Activated naive CD8-positive, alpha-beta T cell treated with anti-CD3 and anti-CD28 coated beads, Interleukin-2, amount 50 U/mL, for 24 hours (primary cell): ENCODE results near the gene SPOP.
"Not testable (repeated sequence)": the region's sequence is repeated elsewhere in the genome, so short reads cannot be mapped to it uniquely, and the experiment has no call there.

ENCODE experiments used
- ATAC-seq: fragments of 150-1000 bp; cut with Tn5 transposase; one replicate; pipeline ENCODE4 v1.10.0; 2021
- DNase-seq: peaks from one replicate; pipeline ENCODE4 v3.0.0; 2021
- H3K27ac Mint-ChIP-seq: one replicate; pipeline ENCODE4 v1.8.0; 2021; ENCODE audit warnings: mild to moderate bottlenecking, mixed read lengths
- H3K27me3 Mint-ChIP-seq: one replicate; pipeline ENCODE4 v1.8.0; 2021; ENCODE audit warnings: mixed read lengths
- H3K36me3 Mint-ChIP-seq: one replicate; pipeline ENCODE4 v1.8.0; 2021; ENCODE audit warnings: low read depth, mixed read lengths
- H3K4me1 Mint-ChIP-seq: one replicate; pipeline ENCODE4 v1.8.0; 2021; ENCODE audit warnings: mixed read lengths
- H3K4me3 Mint-ChIP-seq: one replicate; pipeline ENCODE4 v1.8.0; 2021; ENCODE audit warnings: mild to moderate bottlenecking, moderate library complexity, mixed read lengths
- H3K9me3 Mint-ChIP-seq: one replicate; pipeline ENCODE4 v1.8.0; 2021; ENCODE audit warnings: mixed read lengths

The SPOP gene

DNA sequence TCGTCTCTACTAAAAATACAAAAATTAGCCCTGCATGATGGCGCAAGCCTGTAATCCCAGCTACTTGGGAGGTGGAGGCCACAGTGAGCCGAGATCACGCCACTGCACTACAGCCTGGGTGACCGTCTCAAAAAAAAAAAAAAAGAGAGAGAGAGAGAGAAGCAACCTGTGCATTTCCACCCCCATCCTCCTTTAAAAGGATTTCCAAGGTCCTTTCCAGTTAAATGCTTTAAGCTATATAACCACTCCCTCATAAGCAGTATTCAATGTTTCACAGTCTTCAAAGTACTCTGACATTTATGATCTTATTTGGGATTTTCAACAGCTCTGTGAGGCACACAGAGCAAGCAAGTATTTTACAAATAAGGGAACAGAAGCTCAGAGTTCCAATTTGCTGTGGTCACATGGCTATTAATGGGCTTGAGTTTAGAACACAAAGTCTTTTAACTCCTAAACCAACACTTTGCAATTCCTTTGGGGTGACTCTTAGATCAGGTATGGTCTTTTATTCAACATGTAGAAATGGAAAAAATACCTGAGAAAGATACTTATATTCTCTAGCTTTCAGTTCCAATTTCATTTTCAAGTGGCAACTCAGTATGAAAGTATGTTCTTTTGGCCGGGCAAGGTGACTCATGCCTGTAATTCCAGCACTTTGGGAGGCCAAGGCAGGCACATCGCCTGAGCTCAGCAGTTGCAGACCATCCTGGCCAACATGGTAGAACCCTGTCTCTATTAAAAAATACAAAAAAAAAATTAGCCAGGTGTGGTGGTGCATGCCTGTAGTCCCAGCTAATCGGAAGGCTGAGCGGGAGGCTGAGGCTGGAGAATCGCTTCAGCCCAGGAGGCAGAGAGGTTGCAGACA is 31.3 kb downstream of the SPOP start:
- Mint-ChIP-seq H3K4me1 (peaks cover 62% of the 10 kb centered on the region), H3K36me3 (no peaks in the 10 kb centered on the region)

DNA sequence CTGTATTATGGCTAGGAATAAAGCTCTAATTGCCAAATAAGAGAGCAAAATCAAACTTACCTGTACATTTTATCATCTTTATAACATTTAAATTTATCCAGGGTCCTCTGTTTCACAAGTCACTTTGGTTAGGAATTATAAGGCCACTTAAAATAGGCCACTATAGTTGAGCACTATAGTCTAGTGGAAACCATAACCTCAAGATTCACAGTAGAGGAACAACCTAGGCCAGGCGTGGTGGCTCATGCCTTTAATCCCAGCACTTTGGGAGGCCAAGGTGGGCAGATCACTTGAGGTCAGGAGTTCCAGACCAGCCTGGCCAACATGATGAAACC is 31.9 kb downstream of the SPOP start:
- DNase-seq, ATAC-seq, H3K36me3 Mint-ChIP-seq, H3K9me3 Mint-ChIP-seq, H3K27me3 Mint-ChIP-seq: not testable (repeated sequence)
- peaks cover 60% of the 10 kb centered on the region for H3K4me1 Mint-ChIP-seq
- peak overlapping the region; percentile 73 for H3K27ac Mint-ChIP-seq
- peak overlapping the region; percentile 52 for H3K4me3 Mint-ChIP-seq

More for the DNA sequence above, 31.3 kb downstream of the SPOP start:
- ATAC-seq, result peak; percentile 91
- H3K27me3 Mint-ChIP-seq, result no peaks in the 10 kb centered on the region
- peak; percentile 43 for DNase-seq
- peak overlapping the region; percentile 73 for H3K27ac Mint-ChIP-seq
- H3K9me3 Mint-ChIP-seq, result no peaks in the 10 kb centered on the region
- peak overlapping the region; percentile 52 for H3K4me3 Mint-ChIP-seq

DNA sequence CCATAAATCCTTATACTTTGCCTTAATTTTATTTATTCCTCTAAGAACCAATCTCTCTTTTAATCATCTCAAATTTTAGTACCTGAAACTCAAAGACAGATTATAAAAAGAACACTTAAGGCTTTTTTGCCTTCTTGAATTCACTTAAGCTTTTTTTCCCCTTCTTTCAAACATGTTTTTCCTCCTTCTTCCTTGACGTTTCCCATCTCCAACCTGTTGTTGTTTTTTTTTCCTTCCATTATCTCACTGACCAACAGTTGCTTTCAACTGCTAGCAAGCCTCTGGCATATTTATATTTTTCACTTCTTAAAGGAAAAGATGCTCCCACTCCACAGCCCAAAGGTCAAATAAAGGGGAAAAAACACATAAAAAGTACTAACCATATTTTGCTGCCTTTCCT is 32.2 kb downstream of the SPOP start:
- peaks cover 2% of the 10 kb centered on the region for H3K36me3 Mint-ChIP-seq
- H3K4me3 Mint-ChIP-seq, result peak overlapping the region; percentile 22
- ATAC-seq (no peak), DNase-seq (no peak)
- peaks cover 2% of the 10 kb centered on the region for H3K9me3 Mint-ChIP-seq
- peaks cover 58% of the 10 kb centered on the region for H3K4me1 Mint-ChIP-seq
- peak overlapping the region; percentile 73 for H3K27ac Mint-ChIP-seq
- H3K27me3 Mint-ChIP-seq, result no peaks in the 10 kb centered on the region

DNA sequence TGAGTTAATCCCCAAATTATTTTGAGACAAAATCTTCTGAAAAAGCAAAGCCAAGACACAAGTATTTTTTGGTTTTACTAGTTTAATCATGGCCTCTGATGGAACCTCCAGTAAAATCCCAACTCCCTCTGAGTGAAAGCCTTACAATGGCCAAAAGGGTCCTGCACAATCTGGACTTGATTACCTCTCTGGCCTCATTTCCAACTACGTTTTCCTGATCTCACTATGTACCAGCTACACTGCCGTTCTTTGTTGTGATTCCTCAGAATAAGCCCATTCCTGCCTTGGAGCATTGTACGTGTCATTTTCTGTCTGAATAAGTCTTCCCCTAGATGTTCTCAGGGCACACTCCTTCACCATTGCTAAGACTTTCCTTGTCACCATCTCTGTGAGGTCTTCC is 37.3 kb downstream of the SPOP start:
- no peak for ATAC-seq

DNA sequence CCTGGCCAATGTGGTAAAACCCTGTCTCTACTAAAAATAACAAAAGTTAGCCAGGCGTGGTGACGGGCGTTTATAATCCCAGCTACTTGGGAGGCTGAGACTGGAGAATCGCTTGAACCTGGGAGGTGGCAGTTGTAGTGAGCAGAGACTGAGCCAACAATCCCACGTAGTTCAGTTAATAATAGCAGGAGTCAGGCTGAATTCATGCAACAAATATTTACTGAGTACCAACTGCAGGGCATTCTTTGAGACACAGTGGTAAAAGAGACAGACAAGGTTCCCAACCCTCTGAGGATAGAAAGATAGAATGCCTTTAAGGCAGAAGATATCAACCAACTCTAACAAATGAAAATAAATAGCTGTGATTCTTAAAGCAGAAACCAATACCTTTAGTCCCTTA is 39.1 kb downstream of the SPOP start:
- ATAC-seq (no peak), DNase-seq (no peak)
- peaks cover 52% of the 10 kb centered on the region for H3K4me1 Mint-ChIP-seq
- no peak overlapping the region for H3K27ac Mint-ChIP-seq
- peaks cover 27% of the 10 kb centered on the region for H3K36me3 Mint-ChIP-seq
- peaks cover 4% of the 10 kb centered on the region for H3K9me3 Mint-ChIP-seq
- no peak overlapping the region for H3K4me3 Mint-ChIP-seq
- no peaks in the 10 kb centered on the region for H3K27me3 Mint-ChIP-seq

More for the DNA sequence above, 37.3 kb downstream of the SPOP start:
- H3K4me1 Mint-ChIP-seq, result peaks cover 56% of the 10 kb centered on the region
- peaks cover 4% of the 10 kb centered on the region for H3K9me3 Mint-ChIP-seq
- no peak overlapping the region for H3K27ac Mint-ChIP-seq
- no peak overlapping the region for H3K4me3 Mint-ChIP-seq
- no peak for DNase-seq
- H3K36me3 Mint-ChIP-seq, result peaks cover 22% of the 10 kb centered on the region
- H3K27me3 Mint-ChIP-seq, result no peaks in the 10 kb centered on the region

DNA sequence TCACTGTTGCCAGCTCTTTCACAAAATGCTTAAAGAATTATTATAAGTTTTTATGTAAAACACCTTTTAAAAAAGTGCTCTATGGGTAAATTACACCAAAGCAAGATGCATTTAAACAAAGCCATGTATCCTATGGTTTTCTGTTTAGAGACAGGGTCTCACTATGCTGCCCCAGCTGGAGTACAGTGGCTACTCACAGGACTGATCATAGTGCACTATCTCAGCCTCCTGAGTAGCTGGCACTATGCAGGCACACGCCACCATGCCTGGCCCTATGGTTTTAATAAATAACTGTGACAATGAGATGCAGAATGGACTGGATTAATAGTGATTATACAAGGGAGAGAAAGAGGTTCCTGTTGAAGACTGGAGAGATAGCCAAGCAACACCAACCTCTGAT is 40.2 kb downstream of the SPOP start:
- Mint-ChIP-seq H3K4me1 (peaks cover 46% of the 10 kb centered on the region), H3K4me3 (no peak overlapping the region), H3K36me3 (peaks cover 27% of the 10 kb centered on the region), H3K27me3 (no peaks in the 10 kb centered on the region), H3K9me3 (peaks cover 4% of the 10 kb centered on the region), H3K27ac (no peak overlapping the region)
- ATAC-seq (no peak), DNase-seq (no peak)

DNA sequence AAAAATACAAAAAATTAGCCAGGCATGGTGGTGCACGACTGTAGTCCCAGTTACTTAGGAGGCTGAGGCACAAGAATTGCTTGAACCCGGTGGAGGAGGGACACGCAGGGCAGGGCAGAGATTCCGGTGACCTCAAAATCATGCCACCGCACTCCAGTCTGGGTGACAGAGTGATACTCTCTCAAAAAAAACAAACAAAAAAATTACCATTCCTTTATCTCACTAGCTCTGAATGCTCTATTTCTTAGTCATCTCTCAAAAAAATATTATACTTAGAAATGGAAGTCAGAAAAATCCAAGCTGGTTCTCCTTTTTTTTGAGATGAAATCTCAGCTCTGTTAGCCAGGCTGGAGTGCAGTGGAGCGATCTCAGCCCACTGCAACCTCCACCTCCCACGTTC is 40.8 kb downstream of the SPOP start:
- Mint-ChIP-seq H3K27ac (peak overlapping the region; percentile 52), H3K4me3 (no peak overlapping the region), H3K9me3 (peaks cover 4% of the 10 kb centered on the region), H3K27me3 (no peaks in the 10 kb centered on the region), H3K4me1 (peaks cover 45% of the 10 kb centered on the region), H3K36me3 (peaks cover 27% of the 10 kb centered on the region)
- DNase-seq (no peak), ATAC-seq (no peak)

DNA sequence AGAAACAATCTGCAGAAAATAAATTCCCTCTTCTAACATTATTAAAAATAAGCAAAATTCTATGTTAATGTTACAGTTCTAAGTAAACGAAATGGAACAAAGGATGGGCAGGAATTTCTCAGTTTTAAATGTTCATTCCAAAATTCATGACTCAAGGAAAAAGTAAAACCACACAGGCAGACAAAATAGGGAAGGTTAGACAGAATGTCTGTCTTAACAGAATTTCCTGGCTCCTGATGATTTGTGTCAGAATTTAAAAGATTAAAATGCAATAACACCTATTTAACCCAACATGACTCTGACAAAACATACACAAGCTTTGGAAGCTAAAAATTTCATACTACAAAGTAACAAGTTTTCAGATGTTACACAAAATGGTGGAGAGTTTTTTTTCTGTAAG is 42.8 kb downstream of the SPOP start:
- no peak for DNase-seq
- Mint-ChIP-seq H3K36me3 (peaks cover 19% of the 10 kb centered on the region), H3K4me1 (peaks cover 51% of the 10 kb centered on the region), H3K9me3 (no peaks in the 10 kb centered on the region), H3K27ac (no peak overlapping the region), H3K27me3 (no peaks in the 10 kb centered on the region), H3K4me3 (no peak overlapping the region)
- no peak for ATAC-seq

DNA sequence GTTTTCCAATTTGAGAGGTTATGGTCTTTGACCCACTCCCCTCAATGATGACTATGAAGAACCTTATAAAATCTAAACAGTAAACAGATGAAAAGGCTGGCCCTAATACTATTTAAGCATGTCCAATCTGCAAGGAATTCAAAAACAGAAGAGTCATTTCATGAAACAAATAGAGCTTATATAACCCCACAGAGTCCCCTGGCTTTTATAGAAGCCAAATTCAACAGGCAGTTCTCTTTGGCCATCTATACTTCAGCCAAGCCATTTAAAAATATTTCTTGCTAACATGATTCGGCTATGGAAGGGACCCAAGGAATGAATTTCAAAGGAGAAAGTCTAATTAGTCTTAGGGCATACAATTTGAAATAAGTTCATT is 43.4 kb downstream of the SPOP start:
- ATAC-seq, result no peak
- no peak for DNase-seq
- Mint-ChIP-seq H3K4me3 (no peak overlapping the region), H3K27ac (no peak overlapping the region), H3K9me3 (no peaks in the 10 kb centered on the region), H3K4me1 (peaks cover 57% of the 10 kb centered on the region), H3K36me3 (peaks cover 18% of the 10 kb centered on the region), H3K27me3 (no peaks in the 10 kb centered on the region)

DNA sequence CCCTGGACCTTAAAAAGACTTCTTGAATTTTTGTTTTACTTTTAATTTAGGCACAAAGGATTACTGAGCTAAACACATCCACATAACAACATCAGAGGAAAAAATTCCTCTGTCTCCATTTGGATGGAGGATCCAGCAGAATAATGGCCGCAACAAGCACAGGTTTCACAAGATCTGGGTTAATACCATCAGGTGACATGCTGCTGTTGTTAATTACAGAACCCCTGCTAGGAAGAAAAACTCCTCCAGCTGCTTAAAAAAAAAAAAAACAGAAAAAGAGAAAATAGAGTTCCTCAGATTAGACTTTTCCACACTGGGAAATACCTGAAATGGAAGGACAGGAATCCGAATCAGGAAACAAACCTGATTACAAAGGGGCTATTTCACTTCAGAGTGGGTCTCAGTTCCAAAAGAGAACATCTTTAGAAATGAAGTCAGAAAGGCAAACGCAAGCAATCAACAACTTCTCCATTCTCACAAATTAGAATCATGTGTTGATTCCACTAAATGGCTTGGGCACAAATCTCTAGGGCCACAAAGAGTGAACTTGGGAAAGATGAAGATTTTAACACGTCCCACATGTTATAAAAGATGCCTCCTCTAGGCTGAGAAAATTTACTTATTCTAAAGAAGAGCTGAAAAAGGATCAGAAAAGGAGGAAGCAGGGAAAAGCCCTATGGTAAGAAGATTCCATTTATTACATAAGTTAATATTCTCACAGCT is 44.0 kb downstream of the SPOP start:
- Mint-ChIP-seq H3K36me3 (peaks cover 13% of the 10 kb centered on the region), H3K9me3 (no peaks in the 10 kb centered on the region), H3K4me3 (no peak overlapping the region), H3K27ac (no peak overlapping the region), H3K4me1 (peaks cover 57% of the 10 kb centered on the region), H3K27me3 (no peaks in the 10 kb centered on the region)
- ATAC-seq, result no peak
- DNase-seq, result no peak

DNA sequence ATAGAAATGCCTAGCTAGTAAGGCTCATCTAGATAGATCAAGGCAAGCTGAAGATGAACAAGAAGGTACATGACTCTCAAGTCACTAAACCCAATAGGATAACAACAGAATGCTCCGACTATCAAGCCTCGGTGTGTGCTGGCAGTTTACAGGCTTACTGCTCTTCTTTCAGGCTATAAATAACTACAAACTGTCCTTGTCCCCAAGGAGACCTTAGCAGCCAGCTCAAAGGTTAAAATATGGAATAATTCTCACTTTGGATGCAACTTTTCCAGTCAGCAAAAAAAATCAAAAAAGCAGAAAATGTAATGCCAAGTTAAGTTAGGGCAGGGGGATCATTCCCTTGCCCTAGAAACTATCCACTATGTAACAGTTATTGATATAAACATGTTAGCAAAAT is 44.6 kb downstream of the SPOP start:
- ATAC-seq (no peak), DNase-seq (no peak)
- peaks cover 58% of the 10 kb centered on the region for H3K4me1 Mint-ChIP-seq
- no peak overlapping the region for H3K27ac Mint-ChIP-seq
- peaks cover 10% of the 10 kb centered on the region for H3K36me3 Mint-ChIP-seq
- H3K9me3 Mint-ChIP-seq, result no peaks in the 10 kb centered on the region
- H3K27me3 Mint-ChIP-seq, result no peaks in the 10 kb centered on the region
- no peak overlapping the region for H3K4me3 Mint-ChIP-seq

DNA sequence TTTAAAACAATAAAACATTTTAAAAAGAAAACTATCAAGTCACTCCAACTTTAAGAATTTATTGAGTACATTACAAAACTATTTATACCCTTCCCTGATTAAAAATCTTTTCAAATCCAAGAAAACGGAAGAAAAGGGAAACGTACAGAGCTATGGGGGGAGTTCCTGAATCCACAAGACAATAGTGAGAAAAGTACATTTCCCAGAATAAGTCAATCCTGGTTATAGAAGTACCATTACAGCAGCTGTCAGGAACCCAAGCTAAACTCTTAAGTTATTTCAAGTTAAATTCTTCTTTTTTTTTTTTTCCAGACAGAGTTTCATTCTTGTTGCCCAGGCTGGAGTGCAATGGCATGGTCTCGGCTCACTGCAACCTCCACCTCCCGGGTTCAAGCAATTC is 45.7 kb downstream of the SPOP start:
- H3K27me3 Mint-ChIP-seq, result no peaks in the 10 kb centered on the region

DNA sequence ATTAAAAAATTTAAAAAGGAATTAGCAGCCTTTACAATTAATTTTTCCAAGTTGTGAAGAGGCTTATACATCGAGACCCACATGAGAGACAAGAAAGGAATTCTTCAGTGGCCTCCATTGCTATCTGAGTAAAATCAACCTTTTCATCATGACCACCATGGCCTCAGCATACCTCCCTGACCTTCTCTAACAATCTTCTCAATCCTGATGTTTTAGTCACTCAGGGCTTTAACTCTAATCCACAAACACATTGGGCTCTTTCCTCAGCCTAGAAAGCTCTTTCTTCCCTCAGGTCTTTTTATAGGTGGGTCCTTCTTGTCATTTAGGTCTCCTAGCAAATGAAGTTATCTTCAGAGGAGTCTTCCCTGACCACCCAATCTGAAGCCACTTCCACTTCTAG is 46.4 kb downstream of the SPOP start:
- Mint-ChIP-seq H3K27ac (peak overlapping the region; percentile 40), H3K9me3 (no peaks in the 10 kb centered on the region), H3K4me1 (peaks cover 51% of the 10 kb centered on the region), H3K27me3 (no peaks in the 10 kb centered on the region), H3K36me3 (peaks cover 10% of the 10 kb centered on the region), H3K4me3 (no peak overlapping the region)
- DNase-seq (no peak), ATAC-seq (no peak)

More for the DNA sequence above, 45.7 kb downstream of the SPOP start:
- Mint-ChIP-seq H3K36me3 (peaks cover 10% of the 10 kb centered on the region), H3K27ac (no peak overlapping the region), H3K4me3 (no peak overlapping the region), H3K9me3 (no peaks in the 10 kb centered on the region), H3K4me1 (peaks cover 58% of the 10 kb centered on the region)
- ATAC-seq, result no peak
- no peak for DNase-seq

DNA sequence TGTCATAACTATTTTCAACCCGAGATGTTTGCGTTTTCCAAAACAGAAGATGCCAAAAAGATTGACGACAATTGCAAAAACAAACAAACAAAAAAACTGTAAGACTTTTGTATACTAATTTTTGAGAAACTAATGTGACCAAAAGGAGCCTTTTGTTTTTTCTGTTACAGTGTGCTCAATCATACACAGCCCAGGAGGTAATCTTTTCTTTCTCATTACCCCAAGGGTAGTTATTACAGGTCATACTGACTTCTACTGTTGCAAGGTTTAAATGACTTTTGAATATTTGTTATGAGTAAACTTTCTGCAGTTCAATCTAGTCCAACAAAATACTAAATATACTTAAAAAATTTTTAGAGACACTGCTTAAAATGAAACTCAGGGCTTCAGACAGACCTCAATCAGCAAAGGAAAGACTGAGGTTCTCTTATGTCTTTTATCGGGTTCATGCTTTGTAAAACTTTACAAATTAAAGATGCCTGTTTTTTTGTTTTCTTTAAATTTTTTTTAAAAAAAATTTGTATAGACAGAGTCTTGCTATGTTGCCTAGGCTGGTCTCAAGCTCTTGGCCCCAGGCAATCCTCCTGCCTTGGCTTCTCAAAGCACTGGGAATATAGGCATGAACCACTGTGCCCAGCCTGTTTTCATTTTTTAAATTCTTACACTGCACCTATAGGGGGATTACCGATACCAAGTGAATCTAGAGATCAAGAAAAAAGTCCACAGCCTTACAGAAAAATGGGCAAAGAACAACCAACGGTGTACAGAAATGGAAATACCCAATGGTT is 47.6 kb downstream of the SPOP start:
- Mint-ChIP-seq H3K27ac (no peak overlapping the region), H3K36me3 (peaks cover 6% of the 10 kb centered on the region), H3K27me3 (no peaks in the 10 kb centered on the region), H3K9me3 (no peaks in the 10 kb centered on the region), H3K4me3 (no peak overlapping the region), H3K4me1 (peaks cover 42% of the 10 kb centered on the region)
- no peak for ATAC-seq
- no peak for DNase-seq

DNA sequence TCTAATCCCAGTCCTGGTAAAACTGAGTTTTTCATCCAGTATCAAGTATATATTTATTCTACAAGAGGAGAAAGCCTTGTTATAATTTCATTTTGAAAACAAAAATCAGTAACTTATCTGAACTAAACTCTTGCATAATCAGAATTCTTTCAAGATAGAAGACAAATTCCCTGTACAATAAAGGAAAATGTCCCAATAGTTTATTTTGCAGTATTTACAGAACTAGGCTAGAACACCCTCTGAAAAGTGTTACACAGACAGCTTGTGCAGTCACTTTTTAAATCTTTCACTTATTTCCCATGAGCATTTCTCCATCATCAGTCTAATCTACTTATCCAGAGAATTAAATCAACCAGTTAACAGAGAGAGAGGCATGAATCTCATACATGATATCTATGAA is 48.5 kb downstream of the SPOP start:
- ATAC-seq (no peak), DNase-seq (no peak)
- H3K27ac Mint-ChIP-seq, result no peak overlapping the region
- no peaks in the 10 kb centered on the region for H3K9me3 Mint-ChIP-seq
- H3K4me3 Mint-ChIP-seq, result no peak overlapping the region
- peaks cover 37% of the 10 kb centered on the region for H3K4me1 Mint-ChIP-seq
- no peaks in the 10 kb centered on the region for H3K27me3 Mint-ChIP-seq
- peaks cover 3% of the 10 kb centered on the region for H3K36me3 Mint-ChIP-seq
